Activated CD8-positive, alpha-beta T cell treated with anti-CD3 and anti-CD28 coated beads for 36 hours (primary cell): ENCODE results near the gene GEMIN8. TPM values are rescaled to one million over a fixed set of nuclear protein-coding genes. Genes with fewer than 3 reads are reported as not detected.

ENCODE experiments used
- ATAC-seq: fragments of 200-7000 bp; cut with Tn5 transposase; one replicate; pipeline ENCODE4 v1.10.0; 2021; ENCODE audit warnings: mild to moderate bottlenecking, moderate library complexity
- CTCF ChIA-PET: fragments of 350-600 bp; sonication (Branson Sonifier 250); formaldehyde crosslinking; loops from one replicate; lab custom pipeline; 2021; ENCODE audit warnings: antibody characterized with exemption; lab: Charles Lee
- POLR2A ChIA-PET: fragments of 350-600 bp; sonication (Branson Sonifier 250); formaldehyde crosslinking; loops from one replicate; lab custom pipeline; 2021; ENCODE audit warnings: antibody characterized with exemption; lab: Charles Lee
- DNase-seq: peaks from one replicate; pipeline ENCODE4 v3.0.0-alpha.2; 2020
- H3K27ac Mint-ChIP-seq: one replicate; pipeline ENCODE4 v1.8.0; 2021; ENCODE audit warnings: mild to moderate bottlenecking, mixed read lengths
- H3K27me3 Mint-ChIP-seq: one replicate; pipeline ENCODE4 v1.8.0; 2021; ENCODE audit warnings: mixed read lengths
- H3K36me3 Mint-ChIP-seq: one replicate; pipeline ENCODE4 v1.8.0; 2021; ENCODE audit warnings: low read depth, mixed read lengths
- H3K4me1 Mint-ChIP-seq: one replicate; pipeline ENCODE4 v1.8.0; 2021; ENCODE audit warnings: low read depth, mixed read lengths
- H3K4me3 Mint-ChIP-seq: one replicate; pipeline ENCODE4 v1.8.0; 2021; ENCODE audit warnings: mild to moderate bottlenecking, moderate library complexity, mixed read lengths
- H3K9me3 Mint-ChIP-seq: one replicate; pipeline ENCODE4 v1.8.0; 2021; ENCODE audit warnings: mixed read lengths
- intact Hi-C: fragments of 100-400 bp; cut with micrococcal nuclease; formaldehyde crosslinking; loops from one replicate; pipeline ENCODE4 v1.10.0; 2022
- total RNA-seq, 2 experiments: library from RNA; stranded (reverse); gene quantifications; one replicate each; pipeline ENCODE4 v1.2.3, GENCODE V29; 2021
- TF ChIP-seq, protein P1 (sequence below): fragments of 200-600 bp; IDR thresholded peaks from one replicate; pipeline ENCODE4 v1.8.0; 2022; ENCODE audit warnings: antibody characterized with exemption, mild to moderate bottlenecking

The GEMIN8 gene
- total RNA-seq, 2 experiments from 2014 or later, result 14.7 to 15.5 TPM

DNA sequence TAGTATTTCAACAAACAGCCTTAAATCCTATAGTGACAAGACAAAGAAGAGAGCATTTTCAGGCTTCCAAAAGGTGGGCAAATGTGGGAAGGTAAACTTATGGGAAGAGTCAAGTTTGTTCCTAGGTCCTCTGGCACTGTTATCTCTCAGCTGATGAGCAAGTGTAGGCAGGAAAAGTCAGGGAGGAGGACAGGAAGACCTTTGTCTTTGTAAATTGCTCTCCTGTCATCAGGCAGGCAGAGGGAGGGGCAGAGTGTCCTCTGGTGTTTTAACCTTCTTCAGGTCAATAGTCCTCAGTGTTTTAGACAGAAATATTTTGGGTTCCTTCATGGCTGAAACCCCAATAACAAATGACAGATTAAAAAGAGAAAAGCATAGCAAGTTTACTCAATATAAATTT lies 13.5 kb upstream of the GEMIN8 start:
- no peaks in the 10 kb centered on the region for H3K9me3 Mint-ChIP-seq
- no peak overlapping the region for H3K4me3 Mint-ChIP-seq
- ATAC-seq (no peak), DNase-seq (no peak)
- CTCF ChIA-PET, result no interaction called here
- no peaks in the 10 kb centered on the region for H3K36me3 Mint-ChIP-seq
- intact Hi-C loops, result no loop called here
- no peak overlapping the region for H3K27ac Mint-ChIP-seq
- TF ChIP-seq, protein P1, sequence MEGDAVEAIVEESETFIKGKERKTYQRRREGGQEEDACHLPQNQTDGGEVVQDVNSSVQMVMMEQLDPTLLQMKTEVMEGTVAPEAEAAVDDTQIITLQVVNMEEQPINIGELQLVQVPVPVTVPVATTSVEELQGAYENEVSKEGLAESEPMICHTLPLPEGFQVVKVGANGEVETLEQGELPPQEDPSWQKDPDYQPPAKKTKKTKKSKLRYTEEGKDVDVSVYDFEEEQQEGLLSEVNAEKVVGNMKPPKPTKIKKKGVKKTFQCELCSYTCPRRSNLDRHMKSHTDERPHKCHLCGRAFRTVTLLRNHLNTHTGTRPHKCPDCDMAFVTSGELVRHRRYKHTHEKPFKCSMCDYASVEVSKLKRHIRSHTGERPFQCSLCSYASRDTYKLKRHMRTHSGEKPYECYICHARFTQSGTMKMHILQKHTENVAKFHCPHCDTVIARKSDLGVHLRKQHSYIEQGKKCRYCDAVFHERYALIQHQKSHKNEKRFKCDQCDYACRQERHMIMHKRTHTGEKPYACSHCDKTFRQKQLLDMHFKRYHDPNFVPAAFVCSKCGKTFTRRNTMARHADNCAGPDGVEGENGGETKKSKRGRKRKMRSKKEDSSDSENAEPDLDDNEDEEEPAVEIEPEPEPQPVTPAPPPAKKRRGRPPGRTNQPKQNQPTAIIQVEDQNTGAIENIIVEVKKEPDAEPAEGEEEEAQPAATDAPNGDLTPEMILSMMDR, result no peak
- H3K27me3 Mint-ChIP-seq, result peaks cover 3% of the 10 kb centered on the region
- H3K4me1 Mint-ChIP-seq, result no peaks in the 10 kb centered on the region
- POLR2A ChIA-PET, result no interaction called here

DNA sequence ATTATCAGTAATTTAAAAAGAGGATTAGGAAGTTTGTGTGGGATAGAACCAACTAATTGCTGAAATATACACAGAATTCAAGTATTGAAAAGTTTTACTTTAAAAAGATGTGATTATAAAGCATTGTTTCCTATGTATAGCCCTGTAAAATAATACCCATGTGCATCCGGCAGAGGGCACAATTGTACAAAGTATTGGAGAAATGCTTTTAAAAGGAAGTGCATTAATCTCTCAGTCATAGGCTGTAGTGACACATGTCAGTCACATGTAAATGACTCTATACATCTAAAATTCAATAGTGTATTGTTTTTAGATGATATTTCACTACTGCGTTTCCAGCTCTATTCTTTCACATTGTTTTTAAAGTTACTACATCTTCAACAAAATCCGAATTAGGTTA lies 9.7 kb upstream of the GEMIN8 start:
- Mint-ChIP-seq H3K36me3 (no peaks in the 10 kb centered on the region), H3K4me3 (no peak overlapping the region), H3K27me3 (peaks cover 3% of the 10 kb centered on the region), H3K27ac (no peak overlapping the region), H3K9me3 (no peaks in the 10 kb centered on the region), H3K4me1 (no peaks in the 10 kb centered on the region)
- ChIA-PET CTCF (interaction anchor here (0.9 to 1.0 kb wide), 2 partner anchors 54 to 490 kb away, joined by 3 to 4 read pairs; partner anchors contain the start of gene GLRA2), POLR2A (no interaction called here)
- intact Hi-C loops, result no loop called here
- ATAC-seq (peak; percentile 92), DNase-seq (peak; percentile 64)
- TF ChIP-seq, protein P1, result peak; percentile 52

DNA sequence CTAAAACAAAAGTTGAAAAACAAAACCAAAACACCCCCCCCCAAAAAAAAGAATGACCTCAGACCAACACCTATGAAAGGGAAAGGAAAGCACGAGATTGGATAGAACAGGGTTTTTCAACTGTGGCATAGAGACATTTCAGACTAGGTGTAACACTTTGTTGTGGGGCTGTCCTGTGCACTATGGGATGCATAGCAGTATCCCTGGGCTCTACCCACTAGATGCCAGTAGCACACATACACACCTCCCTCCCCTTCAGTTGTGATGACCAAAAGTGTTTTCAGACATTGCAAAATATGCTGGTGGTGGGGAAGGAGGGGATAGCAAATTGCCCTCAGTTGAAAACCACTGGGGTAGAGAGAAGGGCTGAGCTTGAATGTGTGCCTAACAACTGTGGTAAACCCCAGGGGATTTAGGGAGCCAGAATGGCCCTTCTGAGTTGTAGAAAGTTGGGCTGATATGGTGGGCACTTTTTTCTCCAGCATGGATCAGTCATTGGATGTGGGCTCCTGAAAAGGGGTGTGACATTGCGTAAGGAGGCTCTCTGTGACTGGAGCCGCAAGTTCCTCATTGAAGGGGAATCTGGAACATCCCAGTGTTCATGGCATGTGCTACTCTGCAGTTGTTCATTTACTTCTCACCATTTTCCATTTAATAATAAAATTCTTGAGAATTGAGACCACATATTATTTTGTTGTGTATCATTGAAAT lies 8.8 kb upstream of the GEMIN8 start:
- Mint-ChIP-seq H3K4me1 (no peaks in the 10 kb centered on the region), H3K36me3 (no peaks in the 10 kb centered on the region), H3K4me3 (no peak overlapping the region), H3K27me3 (peaks cover 3% of the 10 kb centered on the region), H3K27ac (no peak overlapping the region), H3K9me3 (no peaks in the 10 kb centered on the region)
- ATAC-seq, result no peak
- CTCF ChIA-PET, result interaction anchor here (0.9 to 1.0 kb wide), 2 partner anchors 55 to 491 kb away, joined by 3 to 4 read pairs; partner anchors contain the start of gene GLRA2
- intact Hi-C loops, result no loop called here
- DNase-seq, result no peak
- POLR2A ChIA-PET, result no interaction called here
- TF ChIP-seq, protein P1, result no peak

DNA sequence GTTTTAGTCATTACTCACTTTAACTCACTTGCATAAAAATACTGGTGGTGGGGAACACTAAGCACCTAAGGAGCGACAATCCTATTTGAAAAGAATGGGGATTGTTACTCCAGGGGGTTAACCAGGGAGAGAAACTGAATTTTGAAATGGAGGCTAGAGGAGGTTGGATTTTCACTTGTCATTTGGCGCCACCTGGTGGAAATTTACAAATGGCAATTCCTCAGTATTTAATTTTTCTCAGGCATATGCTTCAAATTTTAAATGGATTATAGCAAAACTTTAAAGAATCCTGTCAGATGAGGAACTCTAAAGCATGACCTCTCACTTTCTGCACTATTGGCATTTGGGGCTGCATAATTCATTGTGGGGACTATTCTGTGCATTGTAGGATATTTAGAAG lies 2.7 kb upstream of the GEMIN8 start:
- ATAC-seq, result no peak
- intact Hi-C loops, result loop anchor here (5.0 kb wide), 4 partner anchors 135 to 525 kb away; partner anchors contain the start of gene TCEANC
- TF ChIP-seq, protein P1, result peak; percentile 60
- ChIA-PET CTCF (interaction anchor here (0.7 to 2.8 kb wide), 14 partner anchors 17 to 528 kb away, joined by 3 to 17 read pairs (median 4); partner anchors contain the start of genes OFD1 and TRAPPC2), POLR2A (no interaction called here)
- Mint-ChIP-seq H3K9me3 (no peaks in the 10 kb centered on the region), H3K27me3 (peaks cover 3% of the 10 kb centered on the region), H3K36me3 (no peaks in the 10 kb centered on the region), H3K4me1 (peaks cover 14% of the 10 kb centered on the region), H3K4me3 (no peak overlapping the region), H3K27ac (peak overlapping the region; percentile 55)
- peak; percentile 65 for DNase-seq

DNA sequence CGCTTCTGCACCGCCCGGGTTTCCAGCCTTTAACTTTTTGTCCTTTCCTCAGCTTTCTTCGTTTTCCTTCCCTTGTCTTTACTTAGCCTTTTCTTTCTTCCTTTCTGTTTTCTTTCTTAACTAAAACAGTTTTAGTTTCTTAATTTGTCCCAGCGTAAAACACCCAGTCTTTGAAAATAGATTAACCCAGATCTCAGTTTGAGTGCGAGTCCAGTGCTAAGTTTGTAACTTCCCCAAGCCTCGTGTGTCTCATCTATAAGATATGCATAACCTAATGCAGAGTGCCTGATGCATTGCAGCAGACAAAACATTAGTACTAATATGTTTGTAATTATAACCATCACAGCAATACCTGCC lies 460 bp upstream of the GEMIN8 start:
- intact Hi-C loops, result loop anchor here (5.0 kb wide), 4 partner anchors 133 to 523 kb away; partner anchors contain the start of gene TCEANC
- Mint-ChIP-seq H3K4me1 (peaks cover 27% of the 10 kb centered on the region), H3K9me3 (no peaks in the 10 kb centered on the region), H3K27ac (peak overlapping the region; percentile 97), H3K4me3 (peak overlapping the region; percentile 88), H3K27me3 (peaks cover 3% of the 10 kb centered on the region), H3K36me3 (no peaks in the 10 kb centered on the region)
- ChIA-PET CTCF (no interaction called here), POLR2A (interaction anchor here (1.4 to 2.0 kb wide), 3 partner anchors 295 to 378 kb away, joined by 4 to 6 read pairs (median 4); partner anchors contain the start of genes OFD1, TCEANC and TRAPPC2)
- DNase-seq (no peak), ATAC-seq (no peak)
- TF ChIP-seq, protein P1, result no peak
